H9 (cell line): ENCODE data around the gene ZG16. TPM values are rescaled to one million over a fixed set of nuclear protein-coding genes. Genes with fewer than 3 reads are reported as not detected.
"Not testable (repeated sequence)": the region's sequence is repeated elsewhere in the genome, so short reads cannot be mapped to it uniquely, and the experiment has no call there.

ENCODE experiments used
- DNase-seq: peaks from one replicate; pipeline ENCODE4 v3.0.0-alpha.2; 2017
- H2AFZ ChIP-seq: one replicate; pipeline ENCODE4 v1.6.1; 2013; ENCODE audit warnings: mild to moderate bottlenecking, low read length, control low read depth, moderate library complexity
- H2AK5ac ChIP-seq: 2 replicates; pipeline ENCODE4 v1.6.1; 2013; ENCODE audit warnings: low read length, control low read depth, mixed read lengths; ENCODE audit not compliant: insufficient read length
- H2BK120ac ChIP-seq: one replicate; pipeline ENCODE4 v1.6.1; 2013; ENCODE audit warnings: low read depth, mild to moderate bottlenecking, low read length, control low read depth, inconsistent platforms; ENCODE audit not compliant: poor library complexity, severe bottlenecking
- H2BK12ac ChIP-seq: 2 replicates; pipeline ENCODE4 v1.6.1; 2013; ENCODE audit warnings: low read length, control low read depth, mixed read lengths, low read depth; ENCODE audit not compliant: insufficient read length
- H2BK15ac ChIP-seq: 2 replicates; pipeline ENCODE4 v1.6.1; 2013; ENCODE audit warnings: low read depth, low read length, control low read depth
- H2BK20ac ChIP-seq: one replicate; pipeline ENCODE4 v1.6.1; 2013; ENCODE audit warnings: low read depth, mild to moderate bottlenecking, low read length, control low read depth, inconsistent platforms; ENCODE audit not compliant: poor library complexity, severe bottlenecking
- H2BK5ac ChIP-seq: 2 replicates; pipeline ENCODE4 v1.6.1; 2013; ENCODE audit warnings: low read length, control low read depth, mixed read lengths; ENCODE audit not compliant: insufficient read length
- H3K14ac ChIP-seq: 2 replicates; pipeline ENCODE4 v1.6.1; 2013; ENCODE audit warnings: low read length, control low read depth; ENCODE audit not compliant: insufficient read depth
- H3K18ac ChIP-seq: 2 replicates; pipeline ENCODE4 v1.6.1; 2013; ENCODE audit warnings: low read depth, mild to moderate bottlenecking, mixed read lengths, low read length, control low read depth; ENCODE audit not compliant: insufficient read length
- H3K23ac ChIP-seq: 2 replicates; pipeline ENCODE4 v1.6.1; 2013; ENCODE audit warnings: low read length, control low read depth, mixed read lengths, low read depth; ENCODE audit not compliant: insufficient read length
- H3K23me2 ChIP-seq: 2 replicates; pipeline ENCODE4 v1.6.1; 2013; ENCODE audit warnings: low read depth, mild to moderate bottlenecking, mixed read lengths, low read length, control low read depth; ENCODE audit not compliant: insufficient read length, poor library complexity, severe bottlenecking
- H3K27ac ChIP-seq: 2 replicates; pipeline ENCODE4 v1.5.1; 2013; ENCODE audit warnings: low read length, control low read depth, mixed read lengths, low read depth; ENCODE audit not compliant: insufficient read length
- H3K27me3 ChIP-seq: 2 replicates; pipeline ENCODE4 v1.6.1; 2013; ENCODE audit warnings: low read length, control low read depth, inconsistent platforms; ENCODE audit not compliant: insufficient read depth
- H3K4ac ChIP-seq: 2 replicates; pipeline ENCODE4 v1.6.1; 2013; ENCODE audit warnings: low read depth, mild to moderate bottlenecking, control low read depth, inconsistent platforms, low read length, moderate library complexity
- H3K4me1 ChIP-seq: 2 replicates; pipeline ENCODE4 v1.6.1; 2013; ENCODE audit warnings: low read length, control low read depth, inconsistent platforms; ENCODE audit not compliant: insufficient read depth
- H3K4me2 ChIP-seq: 2 replicates; pipeline ENCODE4 v1.6.1; 2013; ENCODE audit warnings: low read length, control low read depth, mixed read lengths; ENCODE audit not compliant: insufficient read length, insufficient read depth
- H3K56ac ChIP-seq: 2 replicates; pipeline ENCODE4 v1.6.1; 2013; ENCODE audit warnings: low read depth, mild to moderate bottlenecking, mixed read lengths, low read length, control low read depth; ENCODE audit not compliant: insufficient read length
- H3K79me1 ChIP-seq: 2 replicates; pipeline ENCODE4 v1.6.1; 2013; ENCODE audit warnings: low read depth, mild to moderate bottlenecking, moderate library complexity, low read length, control low read depth, inconsistent platforms; ENCODE audit not compliant: insufficient read depth, poor library complexity, severe bottlenecking
- H3K79me2 ChIP-seq: 2 replicates; pipeline ENCODE4 v1.6.1; 2013; ENCODE audit warnings: low read length, control low read depth, inconsistent platforms; ENCODE audit not compliant: insufficient read depth
- H3K9ac ChIP-seq: 2 replicates; pipeline ENCODE4 v1.6.1; 2013; ENCODE audit warnings: low read length, control low read depth, mixed read lengths; ENCODE audit not compliant: insufficient read length; ENCODE audit errors: extremely low read depth
- H3K9me3 ChIP-seq: one replicate; pipeline ENCODE4 v1.6.1; 2013; ENCODE audit warnings: low read depth, low read length, inconsistent platforms; ENCODE audit not compliant: control insufficient read depth
- H3T11ph ChIP-seq: one replicate; pipeline ENCODE4 v1.6.1; 2013; ENCODE audit warnings: mild to moderate bottlenecking, low read length, control low read depth, inconsistent platforms
- H4K20me1 ChIP-seq: one replicate; pipeline ENCODE4 v1.6.1; 2013; ENCODE audit not compliant: control insufficient read depth, insufficient read length, insufficient read depth
- H4K5ac ChIP-seq: 2 replicates; pipeline ENCODE4 v1.6.1; 2013; ENCODE audit warnings: low read depth, mild to moderate bottlenecking, mixed read lengths, low read length, control low read depth; ENCODE audit not compliant: insufficient read length
- H4K8ac ChIP-seq: replicated peaks from 2 replicates; pipeline ENCODE4 v1.6.1; 2013; ENCODE audit warnings: low read length, control low read depth, mixed read lengths, low read depth; ENCODE audit not compliant: insufficient read length
- H4K91ac ChIP-seq: 2 replicates; pipeline ENCODE4 v1.6.1; 2013; ENCODE audit warnings: low read depth, mild to moderate bottlenecking, moderate library complexity, mixed read lengths, low read length, control low read depth; ENCODE audit not compliant: insufficient read length
- H3K27ac Mint-ChIP-seq, 3 experiments: 2 replicates in 2 of 3; 3 replicates in 1 of 3; pipeline ENCODE4 v1.8.0; 2020 to 2021; ENCODE audit warnings: mixed read lengths in 3 of 3, mild to moderate bottlenecking in 1 of 3, moderate library complexity in 1 of 3
- H3K27me3 Mint-ChIP-seq: 2 replicates; pipeline ENCODE4 v1.8.0; 2021; ENCODE audit warnings: low read depth, mild to moderate bottlenecking, moderate library complexity, mixed read lengths
- H3K36me3 Mint-ChIP-seq, 3 experiments: 2 replicates in 2 of 3; 3 replicates in 1 of 3; pipeline ENCODE4 v1.8.0; 2020 to 2021; ENCODE audit warnings: low read depth in 3 of 3, mixed read lengths in 3 of 3; ENCODE audit not compliant: insufficient read depth in 1 of 3
- H3K4me1 Mint-ChIP-seq, 2 experiments: 2 replicates each; pipeline ENCODE4 v1.8.0; 2020; ENCODE audit warnings: mixed read lengths in 2 of 2
- H3K4me3 Mint-ChIP-seq, 2 experiments: 2 replicates in 1 of 2; 3 replicates in 1 of 2; pipeline ENCODE4 v1.8.0; 2020 to 2021; ENCODE audit warnings: mild to moderate bottlenecking in 2 of 2, mixed read lengths in 2 of 2, moderate library complexity in 1 of 2
- H3K9me3 Mint-ChIP-seq, 2 experiments: 2 replicates in 1 of 2; 3 replicates in 1 of 2; pipeline ENCODE4 v1.8.0; 2020; ENCODE audit warnings: mild to moderate bottlenecking in 2 of 2, mixed read lengths in 2 of 2, moderate library complexity in 1 of 2
- WGBS: extraction: QIAGEN DNeasy Blood & Tissue Kit; methylation state at CpG from one replicate; pipeline ENCODE4 v1.1.7; 2013; ENCODE audit warnings: missing lambda C conversion rate, low lambda C conversion rate, mixed read lengths; ENCODE audit not compliant: insufficient read length; ENCODE audit errors: extremely low coverage; 5-methylcytosine and 5-hydroxymethylcytosine counted together
- total RNA-seq: library from RNA; stranded (reverse); gene quantifications from 2 replicates; pipeline ENCODE4 v1.2.1, GENCODE V29; 2021
- TF ChIP-seq, protein P1 (sequence below): fragments of 200-600 bp; sonication (generic); conservative IDR thresholded peaks from 3 replicates; pipeline ENCODE4 v1.8.0; 2021; ENCODE audit warnings: antibody characterized with exemption, mild to moderate bottlenecking

The ZG16 gene
- total RNA-seq, 1 experiment from 2014 or later, result not detected

DNA sequence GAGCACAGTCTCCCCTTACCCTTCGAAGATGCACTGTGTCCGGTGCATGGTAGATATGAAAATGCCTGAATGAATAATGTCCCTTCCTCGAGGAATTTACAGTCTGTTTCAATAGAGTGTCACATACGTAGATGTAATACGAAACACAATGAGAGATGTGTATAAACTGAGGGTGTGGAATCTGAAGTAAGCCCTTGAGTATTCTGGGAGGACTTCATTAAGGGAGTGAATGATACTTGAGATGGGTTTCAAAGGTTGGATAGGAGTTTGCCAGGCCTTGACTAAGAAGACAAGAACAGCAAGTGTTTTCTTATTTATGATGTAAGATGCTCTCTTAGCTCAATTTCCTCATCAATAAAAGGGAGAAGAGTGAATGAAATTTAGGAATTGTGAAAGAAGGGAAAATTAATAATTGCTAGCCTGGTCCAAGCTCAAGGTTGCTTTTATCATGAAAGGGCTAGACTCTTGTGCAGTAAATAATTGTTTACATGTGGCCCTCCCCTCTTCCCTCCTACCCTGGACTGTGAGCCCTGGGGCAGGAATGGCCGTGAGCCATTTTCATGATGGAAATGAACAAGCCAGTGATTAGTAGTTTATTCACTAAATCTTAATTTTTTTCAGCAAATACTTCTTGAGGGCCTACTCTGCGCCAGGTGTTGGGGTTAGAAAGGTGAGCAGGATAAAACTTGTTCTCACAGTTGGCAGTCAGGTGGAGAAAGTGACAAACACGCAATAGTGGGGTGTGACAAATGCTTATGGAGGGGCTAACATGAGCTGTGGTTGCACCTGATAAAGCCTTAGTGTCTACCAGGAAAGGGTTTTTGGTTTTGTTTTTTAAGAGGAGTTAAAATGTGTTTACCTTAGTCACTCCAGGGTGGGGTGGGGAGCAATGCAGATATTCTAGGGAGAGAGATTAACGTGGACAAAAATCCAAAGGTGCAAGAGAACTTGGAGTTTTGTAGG lies 14.1 kb downstream of the ZG16 start:
- Histone ChIP-seq H4K20me1 (no peaks in the 10 kb centered on the region), H2BK12ac (no peak overlapping the region), H3K27ac (no peak overlapping the region), H3K27me3 (no peaks in the 10 kb centered on the region), H3K79me1 (peaks cover 7% of the 10 kb centered on the region), H3K23ac (no peak overlapping the region), H2BK20ac (no peak overlapping the region), H3K4me1 (no peaks in the 10 kb centered on the region; the same call in 1 of the 2 replicates), H3K23me2 (peaks cover 5% of the 10 kb centered on the region), H3T11ph (no peak overlapping the region), H3K14ac (no peak overlapping the region), H2BK5ac (no peak overlapping the region), H3K18ac (no peak overlapping the region), H4K8ac (no peak overlapping the region), H3K4me2 (peak overlapping the region; percentile 64), H3K9me3 (no peaks in the 10 kb centered on the region), H3K79me2 (peaks cover 36% of the 10 kb centered on the region), H3K9ac (peak overlapping the region; percentile 73), H4K91ac (no peak overlapping the region), H2BK120ac (no peak overlapping the region), H2AK5ac (no peak overlapping the region), H4K5ac (no peak overlapping the region), H3K56ac (no peak overlapping the region), H2BK15ac (no peak overlapping the region), H3K4ac (no peak overlapping the region), H2AFZ (no peak overlapping the region)
- H3K9me3 Mint-ChIP-seq, result no peaks in the 10 kb centered on the region
- H3K27ac Mint-ChIP-seq, result peak overlapping the region in 2 of 3 experiments; percentile 23 to 27; a peak in 5 of 7 replicates
- TF ChIP-seq, protein P1, sequence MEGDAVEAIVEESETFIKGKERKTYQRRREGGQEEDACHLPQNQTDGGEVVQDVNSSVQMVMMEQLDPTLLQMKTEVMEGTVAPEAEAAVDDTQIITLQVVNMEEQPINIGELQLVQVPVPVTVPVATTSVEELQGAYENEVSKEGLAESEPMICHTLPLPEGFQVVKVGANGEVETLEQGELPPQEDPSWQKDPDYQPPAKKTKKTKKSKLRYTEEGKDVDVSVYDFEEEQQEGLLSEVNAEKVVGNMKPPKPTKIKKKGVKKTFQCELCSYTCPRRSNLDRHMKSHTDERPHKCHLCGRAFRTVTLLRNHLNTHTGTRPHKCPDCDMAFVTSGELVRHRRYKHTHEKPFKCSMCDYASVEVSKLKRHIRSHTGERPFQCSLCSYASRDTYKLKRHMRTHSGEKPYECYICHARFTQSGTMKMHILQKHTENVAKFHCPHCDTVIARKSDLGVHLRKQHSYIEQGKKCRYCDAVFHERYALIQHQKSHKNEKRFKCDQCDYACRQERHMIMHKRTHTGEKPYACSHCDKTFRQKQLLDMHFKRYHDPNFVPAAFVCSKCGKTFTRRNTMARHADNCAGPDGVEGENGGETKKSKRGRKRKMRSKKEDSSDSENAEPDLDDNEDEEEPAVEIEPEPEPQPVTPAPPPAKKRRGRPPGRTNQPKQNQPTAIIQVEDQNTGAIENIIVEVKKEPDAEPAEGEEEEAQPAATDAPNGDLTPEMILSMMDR, result no peak
- peaks cover 4% of the 10 kb centered on the region for H3K27me3 Mint-ChIP-seq
- peak overlapping the region; percentile 97 to 98 for H3K4me3 Mint-ChIP-seq
- DNase-seq, result no peak
- H3K4me1 Mint-ChIP-seq, result peaks cover 20 to 25% of the 10 kb centered on the region in 2 experiments
- peaks cover 18 to 47% (median 32%) of the 10 kb centered on the region in 3 experiments; a peak in 6 of 7 replicates for H3K36me3 Mint-ChIP-seq
- no CpG with 5 or more reads among the region's 9 CpGs for WGBS

DNA sequence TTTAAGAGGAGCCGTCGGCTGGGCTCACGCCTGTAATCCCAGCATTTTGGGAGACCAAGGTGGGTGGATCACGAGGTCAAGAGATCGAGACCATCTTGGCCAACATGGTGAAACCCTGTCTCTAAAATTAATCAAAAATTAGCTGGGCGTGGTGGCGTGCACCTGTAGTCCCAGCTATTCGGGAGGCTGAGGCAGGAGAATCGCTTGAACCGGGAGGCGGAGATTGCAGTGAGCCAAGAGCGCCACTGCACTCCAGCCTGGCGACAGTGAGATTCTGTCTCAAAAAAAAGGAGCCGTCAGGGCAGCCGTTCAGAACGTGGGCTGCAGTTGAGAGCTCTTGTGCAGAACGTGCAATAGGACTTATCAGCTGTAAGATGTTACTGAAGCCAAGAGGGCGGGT lies 15.1 kb downstream of the ZG16 start:
- H3T11ph ChIP-seq, H3K4ac ChIP-seq, H3K56ac ChIP-seq, H4K91ac ChIP-seq, H3K4me2 ChIP-seq, H2BK120ac ChIP-seq, H3K27ac ChIP-seq, H3K27me3 ChIP-seq, H3K9ac ChIP-seq, H4K5ac ChIP-seq, H3K4me1 ChIP-seq, H2BK12ac ChIP-seq, H3K18ac ChIP-seq, H2AK5ac ChIP-seq, H3K9me3 Mint-ChIP-seq, H2BK5ac ChIP-seq, H3K23ac ChIP-seq, H4K20me1 ChIP-seq, DNase-seq, H3K14ac ChIP-seq, H2BK15ac ChIP-seq, H4K8ac ChIP-seq, H3K27me3 Mint-ChIP-seq, H3K79me1 ChIP-seq, H3K9me3 ChIP-seq, H2BK20ac ChIP-seq, H3K23me2 ChIP-seq, H2AFZ ChIP-seq: not testable (repeated sequence)
- peaks cover 20 to 25% of the 10 kb centered on the region in 2 experiments for H3K4me1 Mint-ChIP-seq
- H3K4me3 Mint-ChIP-seq, result peak overlapping the region in 1 of 2 experiments; percentile 53; a peak in 1 of 5 replicates
- H3K36me3 Mint-ChIP-seq, result peaks cover 26 to 57% (median 42%) of the 10 kb centered on the region in 3 experiments; a peak in 6 of 7 replicates
- peak overlapping the region in 1 of 3 experiments; percentile 31; a peak in 1 of 7 replicates for H3K27ac Mint-ChIP-seq
- peaks cover 36% of the 10 kb centered on the region for H3K79me2 ChIP-seq
- WGBS, result no CpG with 5 or more reads among the region's 18 CpGs
